ENCODE measurements around the gene CAB39. TPM values are rescaled to one million over a fixed set of nuclear protein-coding genes. Genes with fewer than 3 reads are reported as not detected.

Gene CAB39
- total and polyA plus RNA-seq, 2 experiments from 2014 or later, result 18.7 to 67.5 TPM

DNA sequence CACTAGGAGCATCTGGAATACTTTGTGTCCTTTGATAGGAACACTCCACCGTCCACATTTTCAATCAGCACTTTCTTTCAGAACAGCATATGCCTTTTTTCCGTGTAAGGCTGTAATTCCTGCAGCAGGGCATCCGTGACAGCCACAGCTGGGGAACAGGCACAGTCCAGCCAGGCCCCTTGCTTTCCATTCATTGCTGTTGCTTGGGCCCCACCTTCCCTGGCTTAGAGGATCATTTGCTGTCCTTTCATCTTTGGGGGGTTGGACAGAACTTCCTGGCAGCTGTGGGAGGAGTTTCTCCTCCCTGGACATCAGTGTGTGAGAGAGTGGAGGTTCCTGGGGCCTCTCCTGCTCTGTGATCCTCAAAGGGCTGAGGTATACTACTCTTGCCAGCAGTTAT is 102.4 kb downstream of the CAB39 start (continued):
- TF ChIP-seq, protein P1, sequence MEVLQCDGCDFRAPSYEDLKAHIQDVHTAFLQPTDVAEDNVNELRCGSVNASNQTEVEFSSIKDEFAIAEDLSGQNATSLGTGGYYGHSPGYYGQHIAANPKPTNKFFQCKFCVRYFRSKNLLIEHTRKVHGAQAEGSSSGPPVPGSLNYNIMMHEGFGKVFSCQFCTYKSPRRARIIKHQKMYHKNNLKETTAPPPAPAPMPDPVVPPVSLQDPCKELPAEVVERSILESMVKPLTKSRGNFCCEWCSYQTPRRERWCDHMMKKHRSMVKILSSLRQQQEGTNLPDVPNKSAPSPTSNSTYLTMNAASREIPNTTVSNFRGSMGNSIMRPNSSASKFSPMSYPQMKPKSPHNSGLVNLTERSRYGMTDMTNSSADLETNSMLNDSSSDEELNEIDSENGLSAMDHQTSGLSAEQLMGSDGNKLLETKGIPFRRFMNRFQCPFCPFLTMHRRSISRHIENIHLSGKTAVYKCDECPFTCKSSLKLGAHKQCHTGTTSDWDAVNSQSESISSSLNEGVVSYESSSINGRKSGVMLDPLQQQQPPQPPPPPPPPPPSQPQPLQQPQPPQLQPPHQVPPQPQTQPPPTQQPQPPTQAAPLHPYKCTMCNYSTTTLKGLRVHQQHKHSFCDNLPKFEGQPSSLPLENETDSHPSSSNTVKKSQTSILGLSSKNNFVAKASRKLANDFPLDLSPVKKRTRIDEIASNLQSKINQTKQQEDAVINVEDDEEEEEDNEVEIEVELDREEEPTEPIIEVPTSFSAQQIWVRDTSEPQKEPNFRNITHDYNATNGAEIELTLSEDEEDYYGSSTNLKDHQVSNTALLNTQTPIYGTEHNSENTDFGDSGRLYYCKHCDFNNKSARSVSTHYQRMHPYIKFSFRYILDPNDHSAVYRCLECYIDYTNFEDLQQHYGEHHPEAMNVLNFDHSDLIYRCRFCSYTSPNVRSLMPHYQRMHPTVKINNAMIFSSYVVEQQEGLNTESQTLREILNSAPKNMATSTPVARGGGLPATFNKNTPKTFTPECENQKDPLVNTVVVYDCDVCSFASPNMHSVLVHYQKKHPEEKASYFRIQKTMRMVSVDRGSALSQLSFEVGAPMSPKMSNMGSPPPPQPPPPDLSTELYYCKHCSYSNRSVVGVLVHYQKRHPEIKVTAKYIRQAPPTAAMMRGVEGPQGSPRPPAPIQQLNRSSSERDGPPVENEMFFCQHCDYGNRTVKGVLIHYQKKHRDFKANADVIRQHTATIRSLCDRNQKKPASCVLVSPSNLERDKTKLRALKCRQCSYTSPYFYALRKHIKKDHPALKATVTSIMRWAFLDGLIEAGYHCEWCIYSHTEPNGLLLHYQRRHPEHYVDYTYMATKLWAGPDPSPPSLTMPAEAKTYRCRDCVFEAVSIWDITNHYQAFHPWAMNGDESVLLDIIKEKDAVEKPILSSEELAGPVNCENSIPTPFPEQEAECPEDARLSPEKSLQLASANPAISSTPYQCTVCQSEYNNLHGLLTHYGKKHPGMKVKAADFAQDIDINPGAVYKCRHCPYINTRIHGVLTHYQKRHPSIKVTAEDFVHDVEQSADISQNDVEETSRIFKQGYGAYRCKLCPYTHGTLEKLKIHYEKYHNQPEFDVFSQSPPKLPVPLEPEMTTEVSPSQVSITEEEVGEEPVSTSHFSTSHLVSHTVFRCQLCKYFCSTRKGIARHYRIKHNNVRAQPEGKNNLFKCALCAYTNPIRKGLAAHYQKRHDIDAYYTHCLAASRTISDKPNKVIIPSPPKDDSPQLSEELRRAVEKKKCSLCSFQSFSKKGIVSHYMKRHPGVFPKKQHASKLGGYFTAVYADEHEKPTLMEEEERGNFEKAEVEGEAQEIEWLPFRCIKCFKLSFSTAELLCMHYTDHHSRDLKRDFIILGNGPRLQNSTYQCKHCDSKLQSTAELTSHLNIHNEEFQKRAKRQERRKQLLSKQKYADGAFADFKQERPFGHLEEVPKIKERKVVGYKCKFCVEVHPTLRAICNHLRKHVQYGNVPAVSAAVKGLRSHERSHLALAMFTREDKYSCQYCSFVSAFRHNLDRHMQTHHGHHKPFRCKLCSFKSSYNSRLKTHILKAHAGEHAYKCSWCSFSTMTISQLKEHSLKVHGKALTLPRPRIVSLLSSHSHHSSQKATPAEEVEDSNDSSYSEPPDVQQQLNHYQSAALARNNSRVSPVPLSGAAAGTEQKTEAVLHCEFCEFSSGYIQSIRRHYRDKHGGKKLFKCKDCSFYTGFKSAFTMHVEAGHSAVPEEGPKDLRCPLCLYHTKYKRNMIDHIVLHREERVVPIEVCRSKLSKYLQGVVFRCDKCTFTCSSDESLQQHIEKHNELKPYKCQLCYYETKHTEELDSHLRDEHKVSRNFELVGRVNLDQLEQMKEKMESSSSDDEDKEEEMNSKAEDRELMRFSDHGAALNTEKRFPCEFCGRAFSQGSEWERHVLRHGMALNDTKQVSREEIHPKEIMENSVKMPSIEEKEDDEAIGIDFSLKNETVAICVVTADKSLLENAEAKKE (CRISPR knock-in tag; IDR thresholded peaks at IDR 0.05), result no peak
- no peak for TF ChIP-seq CREB1 (CRISPR knock-in tag; IDR thresholded peaks at IDR 0.05; ENCODE audit: low read depth)
- TF ChIP-seq EZH2phosphoT487 (IDR thresholded peaks at IDR 0.05; ENCODE audit: unreplicated experiment), result no peak
- TF ChIP-seq ZNF114 (CRISPR knock-in tag; IDR thresholded peaks at IDR 0.05), result no peak
- TF ChIP-seq, protein P2, sequence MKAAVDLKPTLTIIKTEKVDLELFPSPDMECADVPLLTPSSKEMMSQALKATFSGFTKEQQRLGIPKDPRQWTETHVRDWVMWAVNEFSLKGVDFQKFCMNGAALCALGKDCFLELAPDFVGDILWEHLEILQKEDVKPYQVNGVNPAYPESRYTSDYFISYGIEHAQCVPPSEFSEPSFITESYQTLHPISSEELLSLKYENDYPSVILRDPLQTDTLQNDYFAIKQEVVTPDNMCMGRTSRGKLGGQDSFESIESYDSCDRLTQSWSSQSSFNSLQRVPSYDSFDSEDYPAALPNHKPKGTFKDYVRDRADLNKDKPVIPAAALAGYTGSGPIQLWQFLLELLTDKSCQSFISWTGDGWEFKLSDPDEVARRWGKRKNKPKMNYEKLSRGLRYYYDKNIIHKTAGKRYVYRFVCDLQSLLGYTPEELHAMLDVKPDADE (IDR thresholded peaks at IDR 0.05), result no peak
- TF ChIP-seq, protein P3, sequence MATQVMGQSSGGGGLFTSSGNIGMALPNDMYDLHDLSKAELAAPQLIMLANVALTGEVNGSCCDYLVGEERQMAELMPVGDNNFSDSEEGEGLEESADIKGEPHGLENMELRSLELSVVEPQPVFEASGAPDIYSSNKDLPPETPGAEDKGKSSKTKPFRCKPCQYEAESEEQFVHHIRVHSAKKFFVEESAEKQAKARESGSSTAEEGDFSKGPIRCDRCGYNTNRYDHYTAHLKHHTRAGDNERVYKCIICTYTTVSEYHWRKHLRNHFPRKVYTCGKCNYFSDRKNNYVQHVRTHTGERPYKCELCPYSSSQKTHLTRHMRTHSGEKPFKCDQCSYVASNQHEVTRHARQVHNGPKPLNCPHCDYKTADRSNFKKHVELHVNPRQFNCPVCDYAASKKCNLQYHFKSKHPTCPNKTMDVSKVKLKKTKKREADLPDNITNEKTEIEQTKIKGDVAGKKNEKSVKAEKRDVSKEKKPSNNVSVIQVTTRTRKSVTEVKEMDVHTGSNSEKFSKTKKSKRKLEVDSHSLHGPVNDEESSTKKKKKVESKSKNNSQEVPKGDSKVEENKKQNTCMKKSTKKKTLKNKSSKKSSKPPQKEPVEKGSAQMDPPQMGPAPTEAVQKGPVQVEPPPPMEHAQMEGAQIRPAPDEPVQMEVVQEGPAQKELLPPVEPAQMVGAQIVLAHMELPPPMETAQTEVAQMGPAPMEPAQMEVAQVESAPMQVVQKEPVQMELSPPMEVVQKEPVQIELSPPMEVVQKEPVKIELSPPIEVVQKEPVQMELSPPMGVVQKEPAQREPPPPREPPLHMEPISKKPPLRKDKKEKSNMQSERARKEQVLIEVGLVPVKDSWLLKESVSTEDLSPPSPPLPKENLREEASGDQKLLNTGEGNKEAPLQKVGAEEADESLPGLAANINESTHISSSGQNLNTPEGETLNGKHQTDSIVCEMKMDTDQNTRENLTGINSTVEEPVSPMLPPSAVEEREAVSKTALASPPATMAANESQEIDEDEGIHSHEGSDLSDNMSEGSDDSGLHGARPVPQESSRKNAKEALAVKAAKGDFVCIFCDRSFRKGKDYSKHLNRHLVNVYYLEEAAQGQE (IDR thresholded peaks at IDR 0.05; ENCODE audit: unreplicated experiment), result no peak
- TF ChIP-seq, protein P4, sequence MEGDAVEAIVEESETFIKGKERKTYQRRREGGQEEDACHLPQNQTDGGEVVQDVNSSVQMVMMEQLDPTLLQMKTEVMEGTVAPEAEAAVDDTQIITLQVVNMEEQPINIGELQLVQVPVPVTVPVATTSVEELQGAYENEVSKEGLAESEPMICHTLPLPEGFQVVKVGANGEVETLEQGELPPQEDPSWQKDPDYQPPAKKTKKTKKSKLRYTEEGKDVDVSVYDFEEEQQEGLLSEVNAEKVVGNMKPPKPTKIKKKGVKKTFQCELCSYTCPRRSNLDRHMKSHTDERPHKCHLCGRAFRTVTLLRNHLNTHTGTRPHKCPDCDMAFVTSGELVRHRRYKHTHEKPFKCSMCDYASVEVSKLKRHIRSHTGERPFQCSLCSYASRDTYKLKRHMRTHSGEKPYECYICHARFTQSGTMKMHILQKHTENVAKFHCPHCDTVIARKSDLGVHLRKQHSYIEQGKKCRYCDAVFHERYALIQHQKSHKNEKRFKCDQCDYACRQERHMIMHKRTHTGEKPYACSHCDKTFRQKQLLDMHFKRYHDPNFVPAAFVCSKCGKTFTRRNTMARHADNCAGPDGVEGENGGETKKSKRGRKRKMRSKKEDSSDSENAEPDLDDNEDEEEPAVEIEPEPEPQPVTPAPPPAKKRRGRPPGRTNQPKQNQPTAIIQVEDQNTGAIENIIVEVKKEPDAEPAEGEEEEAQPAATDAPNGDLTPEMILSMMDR (conservative IDR thresholded peaks at IDR 0.05; ENCODE audit: low read depth in 2 of 2), result no peak
- no peak for TF ChIP-seq EZH2 (IDR thresholded peaks at IDR 0.05; ENCODE audit: low read depth, unreplicated experiment)
- TF ChIP-seq JUNB (IDR thresholded peaks at IDR 0.05; ENCODE audit: unreplicated experiment), result no peak
